NCI-H128 (cell line): ENCODE measurements around the gene HNRNPDL.
"Not testable (repeated sequence)": the region's sequence is repeated elsewhere in the genome, so short reads cannot be mapped to it uniquely, and the experiment has no call there.

Source experiments
- DNase-seq: peaks from one replicate; lab custom pipeline; 2025; ENCODE audit not compliant: unreplicated experiment; lab: John Stamatoyannopoulos, UW

The HNRNPDL gene

DNA sequence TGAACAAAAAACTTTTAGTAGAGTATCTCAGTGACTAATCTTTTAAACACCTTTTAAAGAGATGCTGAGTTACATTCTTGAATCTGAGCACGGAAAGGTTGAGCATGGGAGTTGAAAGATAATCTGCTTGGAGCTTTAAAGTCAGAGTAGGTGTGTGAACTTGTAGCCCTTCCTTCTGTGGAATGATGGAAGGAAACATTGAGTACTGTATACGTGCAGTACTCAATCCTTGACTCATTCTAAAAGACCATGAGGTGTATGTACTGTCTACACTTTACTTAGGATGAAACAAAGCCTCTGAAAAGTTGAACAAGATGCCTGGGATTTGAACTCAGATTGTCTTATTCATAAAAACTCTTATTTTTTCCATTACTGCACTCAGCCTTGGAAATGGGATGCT, 3.5 kb upstream of the HNRNPDL start:
- no peak for DNase-seq

DNA sequence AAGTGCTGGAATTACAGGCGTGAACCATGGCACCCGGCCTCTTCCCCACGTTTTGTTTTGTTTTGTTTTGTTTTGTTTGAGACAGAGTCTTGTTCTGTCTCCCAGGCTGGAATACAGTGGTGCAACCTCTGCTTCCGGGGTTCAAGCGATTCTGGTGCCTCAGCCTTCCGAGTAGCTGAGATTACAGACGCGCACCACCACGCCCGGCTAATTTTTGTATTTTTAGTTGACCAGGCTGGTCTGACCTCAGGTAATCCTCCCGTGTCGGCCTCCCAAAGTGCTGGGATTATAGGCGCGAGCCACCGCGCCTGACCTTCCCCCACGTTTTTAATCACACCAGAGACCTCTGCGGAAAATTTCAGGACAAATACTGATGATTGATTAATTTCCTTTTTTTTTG, 2.3 kb upstream of the HNRNPDL start:
- DNase-seq, result no peak

DNA sequence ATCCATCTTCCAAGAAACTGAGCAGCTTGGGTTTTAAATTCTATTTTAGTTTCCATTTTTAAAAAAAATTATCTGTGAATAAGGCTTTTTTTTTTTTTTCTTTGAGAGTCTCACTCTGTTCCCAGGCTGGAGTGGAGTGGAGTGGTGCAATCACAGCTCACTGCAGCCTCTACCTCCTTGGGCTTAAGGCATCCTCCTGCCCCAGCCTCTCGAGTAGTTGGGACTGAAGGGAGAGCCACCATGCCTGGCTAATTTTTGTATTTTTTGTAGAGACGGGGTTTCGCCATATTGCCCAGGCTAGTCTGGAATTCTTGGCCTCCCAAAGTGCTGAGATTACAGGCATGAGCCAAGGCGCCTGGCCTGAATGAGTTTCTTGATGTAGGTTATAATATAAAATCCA, 1.6 kb upstream of the HNRNPDL start:
- no peak for DNase-seq

GRCh38 chr4:82430964-82431745, 893 bp upstream of the HNRNPDL start:
- DNase-seq, result no peak

DNA sequence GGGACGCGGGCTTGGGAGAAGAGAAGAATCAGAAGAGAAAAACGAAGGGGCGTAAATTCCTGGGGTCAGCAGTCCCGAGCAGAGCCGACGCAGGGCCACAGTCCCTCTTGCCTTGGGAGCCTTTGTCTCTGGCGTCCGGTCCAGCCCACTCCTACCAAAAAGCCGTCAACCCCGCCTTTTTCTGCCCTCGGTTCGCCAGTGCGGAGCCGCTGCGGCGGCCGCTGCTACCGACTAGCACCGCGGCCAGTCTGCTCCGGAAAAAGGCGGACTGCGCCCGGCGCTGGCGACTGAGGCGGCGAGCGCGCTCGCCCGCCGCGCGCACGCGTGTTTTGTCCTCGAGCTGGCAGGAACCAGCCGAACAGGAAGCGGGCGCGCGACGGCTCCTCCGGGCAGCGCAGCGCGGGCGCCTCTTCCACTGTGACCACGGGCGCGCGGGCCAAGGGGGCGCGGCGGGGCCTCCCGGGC, 502 bp downstream of the HNRNPDL start:
- DNase-seq, result no peak

DNA sequence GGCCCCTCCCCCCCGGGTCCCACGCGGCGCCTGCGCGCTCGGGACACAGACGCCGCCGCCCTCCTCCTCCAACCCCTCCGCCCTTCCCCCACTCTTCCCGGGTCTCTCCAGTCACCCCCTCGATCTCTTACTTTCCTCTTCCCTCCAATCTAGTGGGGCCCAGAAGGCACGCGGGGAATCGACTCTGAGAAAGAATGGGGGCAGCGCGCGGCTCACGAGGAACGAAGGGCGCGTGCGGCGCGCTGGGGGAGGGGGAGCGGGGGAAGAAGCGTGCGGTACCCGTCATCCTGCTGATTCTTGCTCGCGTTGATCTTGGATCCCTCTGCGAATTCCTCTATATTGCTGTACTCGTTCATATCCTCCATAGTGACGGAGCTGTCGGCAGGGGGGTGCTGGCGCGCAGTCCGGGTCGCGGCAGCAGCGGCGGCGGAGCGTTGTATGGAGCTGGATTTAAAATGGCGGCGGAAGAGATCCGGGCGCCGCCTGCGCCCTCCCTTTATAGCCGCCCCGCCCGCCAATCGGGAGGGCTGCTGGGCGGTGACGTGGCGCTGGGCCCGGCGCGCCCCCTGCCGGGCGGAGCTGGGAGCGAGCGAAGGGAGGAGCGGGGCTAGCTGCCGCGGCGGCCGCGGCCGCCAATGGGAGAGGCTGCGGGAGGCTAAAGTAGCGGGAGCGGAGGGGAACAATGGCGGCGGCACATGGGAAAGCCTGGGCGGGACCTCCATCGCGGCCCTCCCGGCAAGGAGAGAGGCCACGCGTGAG, 1.1 kb downstream of the HNRNPDL start:
- DNase-seq, result peak; percentile 77

- no peak for DNase-seq
Observed at GRCh38 chr4:82428526-82428968, 1.7 kb downstream of the HNRNPDL start.

GRCh38 chr4:82425478-82425877, 4.8 kb downstream of the HNRNPDL start:
- no peak for DNase-seq

DNA sequence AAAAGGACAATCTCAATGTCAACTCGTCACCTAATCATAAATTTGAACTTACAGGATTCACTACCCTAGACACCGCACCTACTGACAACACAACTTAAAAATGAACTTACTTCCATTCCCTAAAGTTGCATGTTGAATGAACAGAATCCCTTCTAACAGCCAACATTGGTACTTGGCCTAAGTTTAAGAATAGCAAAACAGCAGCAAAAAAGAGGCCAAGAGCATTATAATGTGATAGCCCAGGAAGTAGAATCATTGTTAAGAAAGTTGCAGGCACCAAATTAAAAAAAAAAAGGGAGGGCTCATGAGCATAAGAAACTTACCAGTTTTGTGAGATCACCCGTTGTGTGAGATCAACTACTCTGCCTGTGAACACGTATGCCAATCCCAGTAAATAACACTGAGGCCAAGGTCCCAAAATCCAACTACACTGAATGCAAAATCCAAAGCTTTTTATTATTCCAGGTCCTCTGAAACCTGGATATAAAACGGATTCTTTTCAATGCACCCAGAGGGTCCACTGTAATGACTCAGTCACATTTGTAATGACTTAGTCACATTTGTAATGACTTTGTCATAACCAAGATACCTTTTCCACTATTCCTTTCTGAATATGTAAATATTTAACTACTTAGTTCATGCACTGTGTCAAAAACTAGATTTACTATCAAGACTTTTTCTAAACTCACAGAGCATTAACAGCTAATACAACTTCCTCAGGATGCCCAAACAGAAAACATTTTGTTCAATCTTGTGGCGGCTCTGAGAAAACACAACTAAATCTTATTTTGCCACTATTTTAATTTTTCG, 6.8 kb downstream of the HNRNPDL start:
- DNase-seq, result no peak

- no peak for DNase-seq
Observed at GRCh38 chr4:82422616-82423015, 7.6 kb downstream of the HNRNPDL start.

DNA sequence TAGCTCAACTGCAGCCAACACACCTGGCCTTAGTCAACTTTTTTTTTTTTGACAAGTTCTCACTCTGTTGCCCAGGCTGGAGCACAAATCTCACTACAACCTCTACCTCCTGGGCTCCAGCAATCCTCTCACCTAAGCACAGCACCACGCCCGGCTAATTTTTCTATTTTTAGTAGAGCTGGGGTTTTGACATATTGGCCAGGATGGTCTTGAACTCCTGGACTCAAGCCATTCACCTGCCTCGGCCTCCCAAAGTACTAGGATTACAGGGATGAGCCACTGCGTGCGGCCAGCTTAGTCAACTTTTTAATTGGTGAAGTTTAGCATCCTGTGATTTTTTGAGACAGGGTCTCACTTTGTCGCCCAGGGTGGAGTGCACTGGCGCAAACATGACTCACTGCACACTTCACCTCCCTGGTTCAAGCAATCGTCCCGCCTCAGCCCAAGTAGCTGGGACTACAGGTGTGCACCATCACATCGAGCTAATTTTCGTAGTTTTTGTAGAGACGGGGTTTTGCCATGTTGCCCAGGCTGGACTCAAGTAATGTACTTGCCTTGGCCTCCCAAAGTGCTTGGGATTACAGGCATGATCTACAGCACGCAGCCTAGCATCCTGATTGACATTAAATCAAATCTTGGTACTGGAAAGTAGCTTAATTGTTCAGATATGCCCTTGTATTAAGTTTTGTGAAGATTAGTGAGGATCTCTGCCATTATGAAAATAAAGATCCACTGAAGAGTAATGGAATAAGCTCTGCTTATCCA, 8.3 kb downstream of the HNRNPDL start:
- no peak for DNase-seq

GRCh38 chr4:82419451-82419850, 10.8 kb downstream of the HNRNPDL start:
- no peak for DNase-seq

DNA sequence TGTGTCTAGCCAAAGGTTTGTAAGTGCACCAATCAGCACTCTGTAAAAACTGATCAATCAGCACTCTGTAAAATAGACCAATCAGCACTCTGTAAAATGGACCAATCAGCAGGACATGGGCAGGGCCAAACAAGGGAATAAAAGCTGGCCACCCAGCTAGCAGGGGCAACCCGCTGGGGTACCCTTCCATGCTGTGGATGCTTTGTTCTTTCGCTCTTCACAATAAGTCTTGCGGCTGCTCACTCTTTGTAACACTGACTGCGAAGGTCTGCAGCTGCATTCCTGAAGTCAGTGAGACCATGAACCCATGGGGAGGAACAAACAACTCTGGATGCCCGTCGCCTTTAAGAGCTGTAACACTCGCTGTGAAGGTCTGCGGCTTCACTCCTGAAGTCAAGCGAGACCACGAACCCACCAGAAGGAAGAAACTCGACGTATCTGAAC, 14.3 kb downstream of the HNRNPDL start:
- DNase-seq, result no peak

- DNase-seq, result not testable (repeated sequence)
Observed at GRCh38 chr4:82415061-82415460, 15.2 kb downstream of the HNRNPDL start.

GRCh38 chr4:82403725-82404124, 26.5 kb downstream of the HNRNPDL start:
- no peak for DNase-seq

- no peak for DNase-seq
Observed at GRCh38 chr4:82402196-82402775, 28.0 kb downstream of the HNRNPDL start.

DNA sequence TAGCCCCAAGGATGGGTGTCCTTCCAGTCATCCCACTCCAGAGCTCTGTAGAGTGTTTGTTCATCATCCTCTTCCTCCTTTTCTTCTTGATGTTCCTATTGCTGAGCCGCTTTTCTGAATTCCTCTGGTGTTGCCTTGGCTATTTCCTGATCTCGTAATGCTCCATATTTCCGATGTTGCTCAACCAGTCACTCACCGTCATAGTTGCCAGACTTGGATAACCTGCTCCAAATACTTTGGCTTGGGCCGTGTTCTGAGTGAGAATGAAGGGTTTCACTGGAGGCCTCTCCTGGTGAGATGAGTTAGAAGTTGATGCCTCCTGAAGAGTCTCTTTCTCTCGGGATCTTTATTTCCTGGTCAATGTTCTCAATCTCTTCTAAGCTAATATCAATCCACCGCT, 28.7 kb downstream of the HNRNPDL start:
- no peak for DNase-seq

- no peak for DNase-seq
Observed at GRCh38 chr4:82398263-82398662, 32.0 kb downstream of the HNRNPDL start.

GRCh38 chr4:82397527-82397926, 32.7 kb downstream of the HNRNPDL start:
- DNase-seq, result no peak

DNA sequence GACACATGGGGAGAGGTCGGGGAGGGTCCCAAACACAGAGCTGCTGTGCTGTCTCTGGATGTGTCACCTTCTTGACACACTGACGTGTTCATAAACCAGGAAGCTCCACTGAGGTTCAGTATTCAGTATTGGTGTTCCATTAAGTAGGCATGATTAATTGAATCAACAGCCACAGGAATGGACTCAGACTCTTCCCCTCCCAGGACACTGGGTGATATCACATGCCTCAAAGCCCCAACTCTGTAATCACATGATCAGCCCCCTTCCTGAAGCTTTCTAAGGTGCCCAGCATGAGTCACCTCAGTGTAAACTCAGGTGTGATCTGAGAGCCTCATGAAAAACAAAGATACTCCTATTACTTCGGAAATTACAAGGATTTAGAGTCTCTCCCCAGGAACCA, 35.4 kb downstream of the HNRNPDL start:
- DNase-seq, result no peak
